H4 (cell line): Measurements from ENCODE around the gene PLXNA2. TPM values are rescaled to one million over a fixed set of nuclear protein-coding genes. Genes with fewer than 3 reads are reported as not detected.

Source experiments
- DNase-seq: peaks from one replicate; pipeline ENCODE4 v3.0.0-alpha.2; 2015; ENCODE audit warnings: low spot score
- total RNA-seq: library from RNA; depleted of rRNA; stranded (reverse); fragments of >200 nt; shearing (Covaris generic); gene quantifications from 2 replicates; pipeline ENCODE4 v1.2.3, GENCODE V29; 2014

Gene PLXNA2
- total RNA-seq, 1 experiment from 2014 or later, result 0.89 TPM

DNA sequence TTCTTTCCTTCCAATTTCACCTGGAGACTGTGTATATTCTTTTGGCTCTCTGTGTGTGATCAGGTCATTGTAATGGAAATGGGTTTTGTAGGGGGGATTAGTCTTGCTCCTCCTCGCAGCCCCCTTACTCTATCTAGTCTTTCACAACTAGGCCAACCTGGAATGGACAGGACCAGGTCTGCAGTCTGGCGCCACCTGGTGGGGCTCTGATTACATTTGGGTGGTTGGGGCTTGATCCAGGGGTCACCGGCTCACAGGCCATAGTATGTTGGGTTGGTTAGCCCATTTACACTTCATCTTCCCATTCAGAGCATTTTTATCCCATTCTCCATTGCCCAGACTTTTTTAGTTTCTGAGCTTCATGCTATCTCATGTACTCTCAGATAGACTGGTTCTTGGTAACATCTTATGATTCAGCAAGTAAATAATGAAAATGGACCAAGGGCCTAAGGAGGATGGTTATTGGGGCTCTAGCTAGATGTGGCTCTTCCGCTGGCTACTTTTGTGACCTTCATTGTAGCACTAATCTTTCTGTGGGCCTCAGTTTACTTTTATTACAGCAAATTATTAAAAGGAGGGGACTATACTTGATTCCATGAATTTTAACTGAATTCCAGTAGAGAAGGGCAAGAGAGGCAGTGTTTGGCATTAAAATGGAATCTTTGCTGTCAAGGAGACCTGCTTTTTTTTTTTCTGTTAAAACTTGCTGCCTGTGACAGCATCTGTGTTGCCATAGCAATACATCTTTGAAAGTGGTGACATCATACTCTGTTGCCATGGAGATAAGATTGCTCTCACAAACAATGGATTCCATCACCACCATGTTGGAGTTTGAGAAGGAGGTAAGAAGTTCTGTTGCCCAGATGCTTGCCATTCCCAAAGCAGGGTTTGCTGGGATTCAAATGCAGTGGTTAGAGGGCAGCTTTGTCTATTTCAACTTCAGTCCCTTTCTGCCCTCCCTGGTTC lies 150.1 kb downstream of the PLXNA2 start:
- DNase-seq, result peak; percentile 36

DNA sequence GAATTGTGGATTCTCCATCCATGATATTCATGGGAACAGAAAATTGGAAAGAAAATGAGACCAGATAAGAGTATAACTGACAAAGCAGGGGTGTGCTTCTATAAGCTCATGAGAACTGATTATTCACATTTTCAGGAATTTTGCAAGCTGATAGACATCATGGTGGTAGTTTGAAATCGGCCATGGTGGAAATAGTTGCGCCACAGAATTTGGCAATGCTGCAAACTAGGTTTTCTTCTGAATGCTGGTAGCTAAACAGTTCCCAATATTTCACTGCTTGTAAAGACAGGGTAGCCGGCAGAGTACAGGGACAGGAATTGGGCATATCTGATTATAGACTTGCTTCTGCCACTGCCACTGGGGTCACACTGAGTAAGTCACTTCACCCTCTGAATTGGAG lies 151.1 kb downstream of the PLXNA2 start:
- DNase-seq, result no peak

DNA sequence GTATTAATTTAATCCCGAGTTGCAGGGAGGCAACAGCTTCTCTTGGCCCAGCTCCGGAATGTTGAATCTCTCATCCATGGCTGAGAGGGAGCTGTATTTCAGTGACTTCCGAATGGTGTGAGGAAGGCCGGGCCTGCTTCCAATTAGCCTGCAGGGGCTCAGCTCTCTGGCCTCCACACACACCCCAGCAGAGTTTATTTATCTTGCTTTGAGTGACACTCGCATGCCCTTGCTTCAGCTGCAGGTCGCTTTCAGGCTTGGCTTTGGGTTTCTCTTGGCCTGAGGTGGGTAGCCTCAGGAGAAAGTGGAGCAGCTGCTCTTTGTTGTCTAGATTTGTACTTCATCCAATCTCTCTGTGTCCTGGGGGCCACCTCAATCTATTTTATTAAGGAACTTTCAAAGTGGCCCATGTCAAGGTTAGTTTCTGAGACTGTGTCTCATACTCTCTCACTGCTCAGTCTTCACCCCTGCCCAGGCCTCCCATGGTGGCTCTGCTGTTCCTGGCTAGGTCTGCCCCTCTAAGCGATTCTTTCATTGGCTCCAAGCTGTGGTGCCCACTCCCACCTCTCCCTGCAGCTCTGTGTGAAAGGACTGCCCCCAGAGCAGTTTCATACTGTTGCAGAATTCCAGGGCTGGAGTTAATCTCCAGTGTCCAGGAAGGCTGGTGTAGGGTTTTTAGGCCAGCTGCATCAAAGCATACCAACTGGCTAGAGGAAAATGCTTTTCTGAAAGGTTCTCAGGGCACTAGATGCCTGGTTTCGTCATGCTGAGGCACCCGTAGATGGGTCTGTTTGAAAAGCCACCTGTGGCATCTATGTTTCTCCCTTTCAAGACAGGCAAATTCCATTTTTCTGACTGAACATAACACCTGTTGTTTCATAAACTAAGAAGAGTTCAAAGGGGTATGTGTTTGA lies 153.5 kb downstream of the PLXNA2 start:
- DNase-seq, result peak; percentile 21

DNA sequence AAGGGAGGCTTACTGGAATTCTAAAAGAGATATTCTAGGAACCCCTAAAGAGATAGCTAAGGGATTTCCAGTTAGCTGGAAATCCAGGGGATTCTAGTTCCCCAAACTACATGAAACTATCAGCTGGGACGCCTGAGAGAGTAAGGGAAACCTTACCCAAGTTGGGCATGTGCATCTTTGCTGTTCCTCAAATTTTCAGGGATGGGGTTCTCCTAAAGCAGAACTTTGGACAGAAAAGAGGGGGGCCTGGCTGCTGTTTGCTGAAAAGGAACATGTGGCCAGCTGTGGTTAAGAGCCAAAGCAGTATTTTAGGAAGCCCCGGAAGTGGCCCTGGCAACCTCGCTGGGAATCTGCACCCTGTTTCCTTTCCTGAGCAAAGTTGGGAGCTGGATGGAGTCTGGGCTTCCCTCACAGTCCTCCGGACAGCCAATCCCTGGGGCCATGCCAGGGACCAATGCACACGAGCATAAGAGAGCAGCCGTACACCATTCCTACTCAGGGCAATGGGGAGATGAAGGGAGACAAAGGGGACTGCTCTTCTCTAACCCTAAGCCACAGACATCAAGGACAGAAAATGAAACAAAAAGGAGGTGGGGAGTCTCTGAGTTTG lies 154.3 kb downstream of the PLXNA2 start:
- no peak for DNase-seq

DNA sequence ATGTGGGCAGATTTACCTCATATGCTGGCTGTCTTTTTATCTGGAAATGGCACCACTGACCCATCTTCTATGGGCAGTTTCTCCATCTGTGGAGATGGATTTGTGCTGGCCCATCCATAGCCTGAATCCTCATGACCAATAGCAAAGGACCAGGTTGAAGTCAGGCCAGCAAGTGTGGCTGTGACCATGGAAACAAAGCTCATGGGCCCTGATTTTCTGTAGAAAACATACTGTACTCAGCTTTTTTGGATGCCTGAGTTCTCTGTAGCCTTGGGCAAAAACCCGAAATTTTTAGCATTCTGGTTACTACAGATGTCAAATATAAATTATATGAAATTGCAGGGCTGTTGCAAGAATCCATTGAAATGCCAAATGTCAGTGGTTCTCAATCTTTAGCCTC lies 155.0 kb downstream of the PLXNA2 start:
- no peak for DNase-seq

DNA sequence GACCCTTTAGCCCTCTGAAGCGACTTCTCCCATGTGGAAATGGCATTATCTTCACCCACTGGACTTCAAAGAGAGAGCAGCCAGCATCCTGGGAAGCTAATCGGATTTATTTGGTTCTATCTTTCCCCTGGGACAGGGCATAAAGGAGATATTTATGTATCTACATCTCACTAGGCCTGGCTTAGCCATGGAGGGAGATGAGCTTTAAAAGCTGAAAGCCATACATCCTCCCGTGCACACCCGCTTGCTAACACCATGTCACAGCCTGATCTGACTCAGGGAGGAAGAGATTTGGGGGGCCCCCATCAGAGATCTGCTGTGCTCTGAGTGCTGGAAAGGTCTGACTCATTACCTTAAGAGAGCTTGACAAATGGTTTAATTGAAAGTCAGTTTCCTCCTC lies 155.9 kb downstream of the PLXNA2 start:
- DNase-seq, result no peak

DNA sequence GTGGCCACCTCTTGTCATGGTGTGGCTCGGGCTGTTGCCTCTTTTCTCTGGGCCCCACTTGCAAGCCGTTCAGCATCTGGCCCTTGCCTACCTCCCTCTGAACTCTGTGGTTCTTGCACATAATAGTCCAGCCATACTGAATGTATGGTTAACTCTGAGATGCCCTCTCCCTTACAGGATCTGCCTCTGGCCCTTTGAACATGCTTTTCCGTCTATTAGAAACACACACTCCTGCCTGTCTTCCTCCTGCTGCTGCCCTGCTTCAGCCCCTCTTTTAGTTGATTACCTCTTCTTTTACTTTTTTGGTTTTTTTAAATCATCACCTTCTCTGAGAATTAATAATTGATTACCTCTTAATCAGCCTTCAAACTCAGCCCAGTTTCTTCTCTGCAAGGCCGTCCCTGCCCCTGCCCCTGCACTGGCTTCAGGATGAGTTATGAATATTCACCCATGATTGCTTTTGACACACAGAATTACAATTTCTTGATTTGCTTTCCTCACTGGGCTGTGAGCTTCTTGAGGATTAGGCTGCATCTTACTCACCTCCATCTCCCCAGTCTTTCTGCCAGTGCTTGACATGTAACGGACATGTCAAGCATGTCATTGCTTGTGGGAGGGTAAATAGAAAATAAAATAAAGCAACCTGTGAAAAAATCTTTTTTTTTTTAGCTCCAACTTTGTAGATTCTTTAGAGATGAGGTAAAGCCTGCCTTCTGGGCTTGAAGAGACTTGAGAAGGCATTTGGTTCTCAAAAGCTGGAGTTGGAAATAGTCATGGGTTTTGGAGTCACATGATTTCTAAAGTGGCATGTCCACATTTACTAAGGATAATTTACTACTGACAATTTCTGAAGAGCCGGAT lies 158.3 kb downstream of the PLXNA2 start:
- no peak for DNase-seq

DNA sequence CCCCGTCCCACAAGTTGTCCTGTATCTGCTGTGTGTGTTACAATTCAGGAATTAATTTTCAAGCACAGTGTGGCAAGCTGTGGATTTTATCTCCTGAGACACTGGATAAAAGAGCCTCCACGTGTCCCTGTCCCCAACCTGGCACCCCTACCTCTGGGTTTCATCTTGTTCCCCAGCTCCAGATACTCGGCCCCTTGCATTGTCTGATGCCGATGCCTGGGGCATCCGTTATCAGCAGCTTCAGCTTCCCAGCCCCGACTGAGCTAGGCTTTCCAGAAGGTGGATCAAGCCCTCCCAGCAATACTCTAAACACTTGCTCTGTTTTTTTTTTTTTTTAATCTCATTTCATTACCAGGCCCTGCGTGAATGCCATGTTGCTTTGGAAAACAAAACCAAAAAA lies 159.4 kb downstream of the PLXNA2 start:
- no peak for DNase-seq

DNA sequence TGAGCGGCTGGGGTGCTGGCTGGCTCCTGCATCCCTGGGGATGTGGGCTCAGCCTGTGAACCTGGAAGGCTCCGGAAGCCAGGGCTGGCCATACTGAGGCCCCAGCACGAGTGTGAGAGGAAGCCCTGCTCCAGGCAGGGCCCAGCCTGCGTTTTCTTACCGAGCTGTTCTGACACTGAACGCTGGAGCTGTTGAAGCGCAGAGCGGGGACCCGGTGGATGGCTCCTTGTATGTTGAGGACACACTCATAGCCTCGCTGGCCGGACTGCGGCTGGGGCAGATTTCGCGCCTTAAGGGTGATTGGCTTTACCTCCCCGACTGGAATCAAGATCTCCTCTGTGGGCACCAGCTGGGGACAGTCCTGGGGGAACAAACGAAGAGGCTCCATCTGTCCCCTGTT lies 160.0 kb downstream of the PLXNA2 start:
- DNase-seq, result no peak

DNA sequence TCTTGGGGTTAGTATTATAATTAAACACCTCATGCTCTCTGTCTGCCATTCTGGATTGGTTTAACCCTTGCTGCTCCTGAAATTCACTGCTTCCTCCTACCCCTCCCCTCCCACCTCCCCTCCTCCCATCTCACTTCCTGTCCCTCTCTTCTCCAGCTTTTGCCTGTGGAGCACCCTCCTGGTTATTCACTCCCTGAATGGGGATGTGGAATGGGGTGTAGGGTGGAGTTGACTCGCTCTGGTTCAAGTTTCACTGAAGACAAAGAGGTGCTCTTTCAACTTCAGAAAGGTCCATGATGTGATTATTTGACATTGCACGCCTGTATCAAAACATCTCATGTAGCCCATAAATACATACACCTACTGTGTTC lies 160.5 kb downstream of the PLXNA2 start:
- no peak for DNase-seq

DNA sequence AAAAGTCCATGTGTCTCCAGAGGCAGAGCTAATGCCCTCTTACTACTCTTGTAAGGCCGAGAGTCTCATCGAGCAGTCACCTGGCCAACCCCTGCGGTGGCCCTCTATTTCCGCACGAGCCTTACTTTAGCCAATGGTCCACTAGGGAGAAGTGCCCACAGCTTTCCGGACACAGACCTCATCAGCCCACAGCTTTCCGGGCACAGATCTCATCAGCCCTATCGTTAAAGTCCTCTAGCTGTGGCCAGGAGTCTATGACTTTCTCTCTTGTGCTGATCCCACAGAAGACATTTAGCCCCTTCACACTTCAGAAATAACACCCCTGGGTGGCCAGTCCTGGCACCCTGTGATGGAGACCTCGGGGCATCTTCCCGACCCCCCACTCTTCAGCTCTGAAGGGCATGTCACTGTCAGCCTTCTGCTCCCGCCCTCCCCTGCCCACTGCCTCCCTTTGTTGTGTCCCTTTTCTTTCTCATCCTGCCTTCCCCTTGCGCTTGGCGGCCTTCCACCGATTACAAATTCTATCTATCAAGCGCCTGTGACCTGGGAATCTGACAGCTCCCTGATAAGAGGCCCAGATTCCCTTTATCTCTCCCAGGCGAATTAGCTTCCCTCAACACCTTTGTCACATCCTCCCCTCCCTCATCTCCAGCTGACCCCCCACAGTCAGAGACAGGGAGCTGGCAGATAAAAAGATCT lies 161.0 kb downstream of the PLXNA2 start:
- DNase-seq, result no peak

DNA sequence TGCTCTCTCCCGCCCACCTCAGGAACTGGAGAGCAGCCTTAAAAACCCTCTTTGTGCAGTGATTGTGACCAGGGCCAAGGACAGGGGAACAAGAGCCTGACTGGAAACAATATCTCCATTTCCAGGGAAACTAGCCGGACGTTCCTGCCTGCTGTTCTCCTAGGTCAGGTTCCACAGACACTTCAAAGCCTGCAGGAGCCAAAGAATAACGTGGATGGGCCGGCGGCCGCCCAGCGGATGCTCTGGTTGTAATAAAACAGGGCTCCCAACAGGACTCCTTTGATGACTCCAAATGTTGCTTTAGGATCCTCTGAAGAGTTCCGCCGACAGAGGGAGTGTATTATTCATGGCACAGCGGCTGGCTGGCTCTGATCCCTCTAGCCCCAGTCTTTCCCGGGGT lies 162.2 kb downstream of the PLXNA2 start:
- DNase-seq, result no peak

DNA sequence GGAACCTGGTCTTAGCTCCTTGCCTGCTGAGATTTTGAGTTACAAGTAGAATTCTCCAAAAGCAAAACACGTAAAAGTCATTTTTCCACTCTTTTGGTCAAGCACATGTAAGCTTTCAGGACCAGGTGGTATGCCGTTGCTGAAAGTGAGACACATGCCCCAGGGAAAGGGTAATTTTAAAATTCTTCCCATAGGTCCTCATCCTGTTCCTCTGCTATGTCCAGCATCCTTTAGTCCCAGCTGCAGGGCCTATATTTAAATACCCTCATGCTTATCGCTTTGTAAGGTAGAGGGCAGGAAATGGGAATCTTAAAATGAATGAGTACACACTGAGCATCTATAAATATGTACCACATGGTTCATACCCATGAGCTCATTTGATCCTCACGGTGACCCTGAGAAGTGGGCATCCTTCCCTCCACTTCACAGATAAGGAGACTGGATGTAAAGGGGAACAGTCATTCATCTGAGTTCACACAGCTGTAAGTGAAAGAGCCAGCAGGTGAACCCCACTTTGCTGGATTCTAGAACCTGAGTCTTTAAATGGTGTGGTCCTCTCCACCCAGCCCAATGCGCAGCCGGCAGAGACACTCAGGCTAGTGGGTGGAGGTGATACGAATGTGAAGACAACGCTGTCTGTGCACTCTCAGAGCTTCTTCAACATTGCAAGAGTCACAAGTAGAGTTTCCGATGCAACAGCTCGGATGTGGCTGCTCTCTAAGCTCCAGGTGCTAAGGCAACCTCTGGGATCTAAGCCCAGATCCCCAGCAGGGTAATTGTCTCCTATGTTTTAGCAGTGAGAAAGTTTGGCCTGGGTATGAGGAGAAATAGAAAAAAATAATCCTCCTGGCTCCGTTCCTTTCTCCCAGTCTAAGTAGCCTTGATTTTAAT lies 163.5 kb downstream of the PLXNA2 start:
- no peak for DNase-seq

DNA sequence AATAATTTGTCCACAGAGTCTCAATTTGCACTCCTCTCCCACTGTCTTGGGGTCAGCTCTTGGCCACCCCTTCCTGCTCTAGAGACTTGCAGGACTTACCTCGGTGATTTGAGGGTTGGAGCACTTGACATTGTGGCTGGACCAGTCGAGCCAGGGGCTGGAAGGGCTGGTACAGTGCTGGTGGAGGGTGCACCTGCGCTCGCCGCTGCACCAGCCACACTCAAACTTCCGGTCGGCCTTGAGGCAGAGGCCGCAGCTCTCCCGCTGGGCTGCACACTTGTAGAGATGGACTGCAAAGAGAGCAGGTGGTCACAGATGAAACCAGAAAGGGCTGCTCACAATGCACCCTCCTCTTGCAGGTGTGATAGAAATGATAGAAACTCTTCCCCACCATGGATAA lies 165.0 kb downstream of the PLXNA2 start:
- no peak for DNase-seq

DNA sequence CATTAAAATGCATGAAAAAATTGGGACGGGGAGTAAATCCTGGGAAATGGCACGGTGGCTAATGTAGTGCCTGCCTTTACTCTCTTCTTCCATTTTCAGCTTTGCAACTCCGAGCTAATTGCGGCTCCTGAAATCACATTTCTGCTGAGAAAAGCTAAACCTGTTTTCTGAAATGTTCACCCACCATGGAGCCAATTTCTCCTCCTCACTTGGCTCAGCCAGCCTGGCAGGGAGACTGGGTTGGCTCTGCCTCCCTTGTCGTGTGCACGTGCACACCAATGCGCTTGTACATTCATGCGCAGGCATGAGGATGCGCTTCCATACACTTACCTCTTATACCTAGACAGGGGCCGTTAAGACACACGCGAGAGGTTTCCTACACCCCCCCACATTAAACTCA lies 165.4 kb downstream of the PLXNA2 start:
- DNase-seq, result no peak

DNA sequence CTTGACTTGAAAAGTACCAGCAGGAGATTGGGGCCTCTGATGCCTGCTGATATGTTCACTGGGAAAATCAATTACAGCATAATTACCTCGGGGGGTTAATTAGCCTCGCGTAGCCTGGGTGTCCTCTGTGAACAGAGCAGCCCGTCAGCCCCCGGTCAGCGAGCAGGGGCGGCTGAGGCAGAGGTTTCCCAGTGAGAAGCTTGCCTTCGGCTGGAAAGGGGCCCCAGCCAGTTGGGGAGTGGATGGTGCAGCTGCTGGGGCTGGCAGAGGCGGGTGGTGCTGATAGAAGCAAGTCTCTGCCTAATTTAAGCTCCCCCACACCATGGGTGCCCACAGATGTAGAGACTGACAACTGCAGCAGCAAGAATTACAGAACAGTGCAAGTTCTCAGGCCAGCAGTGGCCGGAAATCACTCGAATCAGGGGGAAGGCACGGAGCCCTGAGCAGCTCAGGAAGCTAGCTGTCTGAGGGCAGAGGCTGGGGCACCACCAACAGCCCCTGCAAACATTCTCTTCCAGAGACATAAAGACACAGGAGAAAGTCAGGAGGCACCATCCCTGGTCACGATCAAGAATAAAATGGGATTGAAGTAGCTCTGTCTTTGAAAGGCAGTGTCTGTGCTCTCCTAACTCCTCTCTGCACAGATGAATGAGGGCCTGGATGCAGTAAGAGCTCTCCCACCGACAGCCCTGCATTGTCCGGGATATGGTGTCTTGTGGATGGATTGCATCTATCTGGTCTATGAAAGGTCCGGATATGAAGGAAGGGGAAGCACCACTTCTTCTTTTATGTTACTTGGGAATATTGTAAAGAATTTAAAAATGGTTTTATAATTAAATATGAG lies 166.7 kb downstream of the PLXNA2 start:
- no peak for DNase-seq

DNA sequence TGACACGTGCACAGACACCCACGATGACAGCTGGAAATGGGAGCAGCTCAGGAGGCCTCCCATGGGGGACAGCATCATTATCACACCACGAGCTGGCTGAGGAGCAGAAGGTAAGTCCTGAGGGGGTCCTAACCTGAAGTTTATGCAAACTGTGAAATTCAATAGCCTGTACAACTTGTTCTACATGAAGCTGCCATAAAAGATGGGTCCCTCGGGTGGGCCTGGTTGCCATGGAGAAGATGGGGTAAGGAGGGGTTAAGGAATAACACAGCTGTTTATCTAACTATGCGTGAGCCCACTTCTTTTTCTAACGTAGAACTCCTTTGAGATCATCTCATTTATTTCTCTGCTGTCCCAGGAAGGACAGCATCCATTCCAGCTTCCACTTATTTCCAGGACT lies 169.8 kb downstream of the PLXNA2 start:
- no peak for DNase-seq

DNA sequence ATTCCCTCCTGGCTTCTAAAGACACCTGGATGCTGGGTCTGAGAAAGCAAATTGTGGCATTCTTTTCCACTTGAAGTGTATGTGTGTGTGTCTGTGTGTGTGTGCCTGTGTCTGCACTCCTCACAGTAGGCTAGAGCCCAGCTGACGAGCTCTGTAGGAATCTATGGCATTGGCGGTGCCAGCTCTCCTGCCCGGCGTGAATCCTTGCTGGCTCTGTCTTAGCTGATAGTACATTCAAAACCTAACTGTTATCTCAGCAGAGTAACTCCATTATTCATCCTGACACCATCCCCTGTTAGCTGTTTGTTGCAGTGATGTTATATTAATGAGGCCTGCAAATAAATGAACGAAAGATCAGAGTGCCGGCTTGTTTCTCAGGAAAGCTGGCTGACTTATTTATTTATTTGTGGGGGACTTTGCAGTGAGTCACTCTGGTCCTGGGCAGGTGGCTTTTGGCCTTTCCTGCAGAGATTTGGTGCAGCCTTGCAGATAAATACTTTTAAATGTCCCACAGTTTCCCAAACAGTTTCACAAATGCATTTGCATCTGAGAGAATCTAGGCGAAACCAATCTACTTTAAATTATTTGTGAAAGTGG lies 172.7 kb downstream of the PLXNA2 start:
- DNase-seq, result peak; percentile 22
